NCI-H1436 treated with DMSO at 0.1 percent for 48 hours (cell line): ENCODE data around the gene ARL11.
"Not testable (repeated sequence)": the region's sequence is repeated elsewhere in the genome, so short reads cannot be mapped to it uniquely, and the experiment has no call there.

Experiments used
- DNase-seq: peaks from one replicate; lab custom pipeline; 2025; lab: John Stamatoyannopoulos, UW

ARL11 gene

DNA sequence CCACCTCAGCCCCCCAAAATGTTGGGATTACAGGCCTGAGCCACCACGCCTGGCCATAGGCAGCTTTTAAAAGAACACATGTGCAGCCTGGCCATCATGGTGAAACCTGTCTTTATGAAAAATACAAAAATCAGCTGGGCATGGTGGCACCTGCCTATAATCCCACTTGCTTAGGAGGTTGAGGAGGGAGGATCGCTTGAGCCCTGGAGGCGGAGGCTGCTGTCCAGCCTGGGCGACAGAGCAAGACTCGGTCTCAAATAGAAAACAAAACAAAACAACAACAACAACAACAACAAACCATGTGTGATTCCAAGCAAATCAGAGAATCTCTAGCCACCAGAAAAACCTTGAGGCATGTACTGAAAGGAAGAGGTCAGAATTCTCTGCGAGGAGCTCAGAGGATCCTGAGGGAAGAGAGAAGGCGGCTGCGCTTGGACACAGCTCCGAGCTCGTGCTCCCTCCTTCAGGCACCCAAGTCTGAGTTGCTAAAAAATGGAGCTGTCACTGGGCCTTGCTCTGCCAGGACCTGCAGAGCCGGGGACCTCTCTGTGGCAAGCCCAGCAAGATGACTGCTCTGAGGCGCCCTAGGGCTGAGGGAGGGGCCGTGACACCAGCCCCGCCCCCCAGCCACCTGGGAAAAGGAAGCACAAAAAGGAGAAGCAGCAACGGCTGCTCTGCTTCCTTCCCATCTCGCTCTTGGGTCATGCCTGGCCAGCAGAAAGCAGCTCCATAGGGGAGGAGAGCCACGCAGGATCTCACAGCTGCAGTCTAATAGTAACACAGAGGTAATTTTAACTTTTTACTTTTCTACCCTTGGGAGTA, at the start of gene ARL11:
Gene ARL11 (plus strand): TSS at position 677 of the 822 bp plus-strand sequence. CDS start 1,941 bp downstream, outside the sequence.
- DNase-seq, result no peak

DNA sequence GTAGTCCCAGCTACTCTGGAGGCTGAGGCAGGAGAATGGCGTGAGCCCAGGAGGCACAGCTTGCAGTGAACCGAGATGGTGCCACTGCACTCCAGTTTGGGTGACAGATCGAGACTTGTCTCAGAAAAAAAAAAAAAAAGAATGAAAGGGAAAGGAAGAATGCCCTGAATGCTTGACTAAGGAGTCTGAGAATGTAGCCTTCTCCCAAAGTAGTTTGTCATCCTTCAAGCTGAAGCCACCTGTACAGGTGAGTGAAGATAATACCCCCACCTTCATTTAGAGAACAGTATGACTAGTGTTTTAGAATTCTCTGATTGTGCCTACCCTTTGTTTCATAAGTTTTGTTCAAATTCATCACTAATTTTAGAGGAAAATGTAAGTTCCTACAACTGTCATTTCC, 48.8 kb upstream of the ARL11 start:
- DNase-seq, result no peak

DNA sequence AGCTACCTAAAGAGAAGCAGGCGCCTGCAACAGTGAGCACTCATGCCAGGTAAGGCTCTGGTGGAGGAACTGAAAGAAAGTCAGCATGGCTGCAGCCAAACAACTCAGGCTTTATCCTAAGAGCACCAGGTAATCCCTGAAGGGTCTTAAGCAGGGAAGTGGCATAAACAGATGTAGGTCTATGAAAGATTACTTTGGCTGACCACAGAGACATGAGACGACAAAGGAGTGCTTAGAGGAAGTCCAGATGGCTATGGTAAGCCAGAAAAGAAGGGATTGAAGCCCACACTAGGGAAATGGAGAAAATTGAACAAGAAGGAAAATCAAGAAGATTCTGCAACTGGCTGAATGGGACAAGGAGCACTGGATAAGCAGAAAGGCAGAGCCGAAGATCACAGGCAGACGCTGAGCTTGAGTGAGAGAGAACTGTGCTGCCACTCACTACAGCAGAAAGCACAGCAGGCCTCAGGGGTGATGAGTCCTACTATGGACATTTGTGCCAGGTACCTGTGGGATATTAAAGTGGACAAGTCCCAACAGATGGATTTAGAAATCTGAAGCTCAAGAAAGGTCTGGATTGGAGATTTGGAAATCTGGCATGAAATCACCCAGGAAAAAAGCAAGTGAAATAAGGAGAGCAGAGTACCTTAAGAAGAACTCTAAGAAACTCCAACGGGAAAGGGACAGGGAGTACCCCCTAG, 47.2 kb upstream of the ARL11 start:
- no peak for DNase-seq

DNA sequence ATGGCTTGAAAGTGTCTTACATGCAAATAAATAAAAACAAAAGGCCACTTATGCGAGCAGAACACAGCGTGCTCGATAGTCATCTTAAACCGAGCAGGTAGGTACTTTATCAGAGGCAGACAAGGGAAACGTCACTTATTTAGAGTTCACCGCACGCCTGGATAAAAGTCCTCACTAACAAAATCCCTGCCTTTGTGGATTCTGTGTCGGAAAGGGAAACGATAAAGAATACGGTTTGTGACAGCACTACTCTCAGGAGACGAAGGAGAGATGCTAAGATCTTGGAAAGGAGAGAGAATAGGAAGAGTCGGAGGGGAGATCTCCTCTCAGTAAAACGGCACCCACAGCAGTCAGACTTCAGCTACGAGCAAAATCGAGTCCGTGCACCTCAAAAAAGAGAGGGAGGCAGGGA, 43.5 kb upstream of the ARL11 start:
- no peak for DNase-seq

DNA sequence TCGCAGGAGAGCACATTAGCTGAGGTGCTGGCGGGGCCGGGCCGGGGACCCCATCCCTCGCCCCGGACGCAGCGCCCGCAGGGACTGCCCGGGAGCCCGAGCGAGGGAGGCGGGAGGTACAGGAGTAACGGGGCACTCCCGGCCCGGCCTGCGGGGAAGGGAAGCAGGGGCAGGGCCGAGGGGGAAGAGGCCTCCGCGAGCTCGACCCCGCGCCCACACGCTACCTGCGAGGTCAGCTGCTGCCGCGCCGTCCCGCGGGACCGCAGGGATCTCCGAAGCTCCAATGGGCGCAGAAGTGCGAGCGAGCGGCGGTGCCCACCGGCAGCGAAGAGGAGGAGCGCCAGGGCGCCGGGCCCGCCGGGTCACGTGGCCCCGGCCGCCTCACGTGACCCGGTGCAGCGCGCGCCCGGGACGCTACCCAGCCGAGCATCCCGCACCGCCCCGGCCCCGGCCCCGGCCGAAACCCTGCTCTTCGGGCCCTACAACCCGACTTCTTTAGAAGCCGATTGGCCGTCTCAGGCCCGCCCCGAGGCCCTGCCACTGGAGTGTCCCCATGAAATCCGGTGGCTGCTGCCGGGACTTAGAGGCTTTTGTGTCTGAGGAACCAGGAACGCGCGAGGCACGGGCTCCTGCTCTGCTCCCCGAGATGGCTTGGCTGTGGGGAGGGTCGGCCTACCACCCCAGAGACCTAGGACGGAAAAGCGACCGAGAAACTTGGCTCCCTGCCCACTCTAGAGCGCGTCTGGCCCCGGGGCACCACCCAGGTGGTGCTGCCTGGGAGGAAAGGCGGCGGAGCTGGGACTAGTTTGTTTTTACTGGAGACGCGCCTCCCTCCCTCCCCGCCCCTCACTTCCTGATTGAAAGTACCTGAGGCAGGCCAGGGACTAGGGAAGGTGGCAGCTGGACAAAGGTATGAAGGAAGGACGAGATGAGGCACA, 42.8 kb upstream of the ARL11 start, which contains the start of gene RCBTB1:
Gene RCBTB1 (minus strand): TSS at position 339 of the 938 bp plus-strand sequence. CDS start 18,279 bp downstream, outside the sequence.
- DNase-seq, result no peak

DNA sequence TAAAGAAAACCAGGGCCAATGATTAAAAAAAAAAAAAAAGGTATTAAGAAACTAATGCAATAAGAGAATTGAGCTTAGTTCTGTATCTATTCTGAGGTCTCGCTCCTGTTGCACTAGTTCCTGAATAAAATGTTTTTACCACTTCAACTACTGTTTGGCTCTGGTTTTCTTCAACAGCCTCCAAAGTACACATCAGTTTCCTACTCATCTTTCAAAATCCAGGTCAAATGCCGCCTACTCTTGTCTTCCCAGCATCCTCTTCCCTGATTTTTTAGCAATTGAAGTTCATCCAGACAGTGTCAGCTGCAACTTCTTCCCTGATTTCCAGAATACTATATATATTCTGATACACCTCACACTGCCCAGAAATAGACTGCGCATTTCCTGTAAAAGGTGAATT, 41.6 kb upstream of the ARL11 start:
- no peak for DNase-seq

DNA sequence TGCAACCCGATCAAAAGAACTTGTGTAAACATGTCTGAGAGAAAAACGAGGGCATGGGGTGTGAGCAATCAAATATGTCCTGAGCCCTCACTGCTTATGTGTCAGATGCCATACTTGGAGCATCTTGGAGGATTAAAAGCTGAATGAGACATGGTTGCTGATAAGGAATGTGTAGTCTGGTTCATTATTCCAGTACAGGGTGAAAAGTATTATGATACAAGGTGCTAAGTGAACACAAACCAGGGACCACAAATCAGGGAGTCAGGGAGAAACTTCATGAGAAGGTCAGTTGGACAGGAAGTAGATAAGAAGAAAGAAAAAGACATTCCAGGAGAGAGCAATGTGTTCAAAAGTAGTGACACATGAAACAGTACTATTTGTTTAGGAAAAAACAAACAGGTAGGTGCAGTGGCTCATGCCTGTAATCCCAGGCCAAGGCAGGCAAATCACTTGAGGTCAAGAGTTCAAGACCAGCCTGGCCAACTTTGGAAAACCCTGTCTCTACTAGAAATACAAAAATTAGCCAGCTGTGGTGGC, 40.9 kb upstream of the ARL11 start:
- no peak for DNase-seq

DNA sequence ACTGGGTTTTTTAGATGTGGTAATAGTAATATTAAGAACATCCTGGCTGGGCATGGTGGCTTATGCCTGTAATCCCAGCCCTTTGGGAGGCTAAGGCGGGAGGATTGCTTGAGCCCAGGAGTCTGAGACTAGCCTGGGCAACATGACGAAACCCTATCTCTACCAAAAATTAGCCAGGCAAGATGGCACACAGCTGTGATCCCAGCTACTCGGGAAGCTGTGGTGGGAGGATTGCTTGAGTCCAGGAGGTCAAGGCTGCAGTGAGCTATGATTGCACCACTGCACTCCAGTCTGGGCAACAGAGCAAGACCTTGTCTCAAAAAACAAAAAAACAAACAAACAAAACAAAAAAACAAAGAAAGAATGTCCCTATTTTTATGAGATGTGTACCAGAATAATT, 37.6 kb upstream of the ARL11 start:
- not testable (repeated sequence) for DNase-seq

DNA sequence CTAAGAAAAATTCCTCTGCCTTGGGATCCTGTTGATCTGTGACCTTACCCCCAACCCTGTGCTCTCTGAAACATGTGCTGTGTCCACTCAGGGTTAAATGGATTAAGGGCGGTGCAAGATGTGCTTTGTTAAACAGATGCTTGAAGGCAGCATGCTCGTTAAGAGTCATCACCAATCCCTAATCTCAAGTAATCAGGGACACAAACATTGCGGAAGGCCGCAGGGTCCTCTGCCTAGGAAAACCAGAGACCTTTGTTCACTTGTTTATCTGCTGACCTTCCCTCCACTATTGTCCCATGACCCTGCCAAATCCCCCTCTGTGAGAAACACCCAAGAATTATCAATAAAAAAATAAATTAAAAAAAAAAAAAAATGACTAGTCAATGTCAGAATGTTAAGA, 34.4 kb upstream of the ARL11 start:
- not testable (repeated sequence) for DNase-seq

DNA sequence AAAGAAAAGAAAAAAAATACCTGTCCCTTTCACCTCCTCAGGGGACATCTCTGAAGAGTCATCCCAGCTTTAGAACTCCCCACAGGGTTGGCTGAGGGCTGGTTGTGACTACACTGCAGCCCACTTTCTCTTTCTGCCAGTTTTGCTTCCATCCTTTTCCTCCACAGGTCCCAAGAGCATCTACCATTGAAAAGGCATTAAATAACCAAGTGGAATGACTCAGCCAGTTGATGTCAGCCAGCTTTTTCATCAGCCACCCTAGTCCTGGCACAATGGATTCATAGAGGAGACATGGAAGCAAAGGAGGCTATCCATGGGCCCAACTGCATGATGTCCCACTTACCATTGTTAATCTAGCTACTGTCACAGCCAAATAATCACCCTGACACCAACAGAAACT, 33.7 kb upstream of the ARL11 start:
- DNase-seq, result no peak

DNA sequence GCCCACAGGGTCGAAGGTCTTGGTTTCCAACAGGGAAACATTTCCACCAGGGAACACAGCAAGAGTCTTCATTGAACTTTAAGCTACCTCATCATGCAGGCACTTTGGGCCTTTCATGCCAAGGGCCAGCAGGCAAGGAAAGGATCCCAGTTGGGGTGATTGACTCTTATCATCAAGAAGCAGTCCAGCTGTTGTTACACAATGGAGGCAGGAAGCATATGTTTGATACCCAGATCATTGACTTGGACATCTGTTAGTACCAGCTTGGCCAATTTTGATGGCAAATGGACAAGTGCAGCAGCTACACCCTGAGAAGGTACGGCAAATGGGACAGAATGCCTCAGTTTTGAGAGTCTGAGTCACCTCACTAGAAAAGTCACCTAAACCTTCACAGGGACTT, 32.1 kb upstream of the ARL11 start:
- DNase-seq, result no peak

DNA sequence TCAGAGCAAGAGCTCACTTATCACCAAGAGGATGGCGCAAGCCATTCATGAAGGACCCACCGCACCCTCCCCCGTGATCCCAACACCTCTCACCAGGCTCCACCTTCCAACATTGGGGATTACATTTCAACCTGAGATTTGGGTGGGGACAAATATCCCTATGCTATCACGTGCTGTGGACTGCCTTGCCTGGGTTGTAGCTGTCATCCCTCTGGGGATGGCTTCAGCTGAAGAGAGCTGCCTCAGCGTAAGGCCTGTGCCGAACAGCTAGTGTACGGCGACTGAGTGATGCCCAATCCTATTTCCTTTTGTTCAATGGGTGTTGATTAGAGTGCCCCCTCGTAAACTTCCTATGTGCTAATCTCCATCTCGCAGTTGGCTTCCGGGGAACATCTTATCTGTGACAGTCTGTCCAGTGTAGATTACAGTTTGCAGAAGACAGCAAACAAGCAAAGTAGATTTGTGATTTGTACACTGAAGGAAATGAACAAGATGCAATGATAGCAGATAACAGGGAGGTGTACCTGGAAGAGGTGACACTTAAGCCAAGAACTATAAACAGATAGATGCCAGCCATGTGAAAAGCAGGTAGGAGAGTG, 31.2 kb upstream of the ARL11 start:
- DNase-seq, result no peak

DNA sequence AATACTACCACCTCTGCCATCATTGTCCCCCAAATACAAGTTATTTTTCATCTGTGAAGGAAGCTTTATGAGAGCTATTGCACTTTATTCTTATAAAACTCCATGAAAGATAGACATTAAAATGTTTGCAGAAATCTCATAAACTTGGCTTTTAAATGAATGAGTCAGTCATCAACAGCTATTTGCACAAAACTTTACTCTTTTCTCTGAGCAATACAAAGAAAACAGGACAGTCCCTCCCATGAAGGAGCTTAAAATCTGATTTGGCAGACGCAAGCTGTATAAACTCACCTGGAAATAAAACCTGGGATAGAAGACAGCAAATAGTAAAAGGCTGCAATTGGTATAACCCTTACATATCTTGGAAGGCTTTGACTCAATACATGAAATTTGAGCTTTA, 26.3 kb upstream of the ARL11 start:
- no peak for DNase-seq

DNA sequence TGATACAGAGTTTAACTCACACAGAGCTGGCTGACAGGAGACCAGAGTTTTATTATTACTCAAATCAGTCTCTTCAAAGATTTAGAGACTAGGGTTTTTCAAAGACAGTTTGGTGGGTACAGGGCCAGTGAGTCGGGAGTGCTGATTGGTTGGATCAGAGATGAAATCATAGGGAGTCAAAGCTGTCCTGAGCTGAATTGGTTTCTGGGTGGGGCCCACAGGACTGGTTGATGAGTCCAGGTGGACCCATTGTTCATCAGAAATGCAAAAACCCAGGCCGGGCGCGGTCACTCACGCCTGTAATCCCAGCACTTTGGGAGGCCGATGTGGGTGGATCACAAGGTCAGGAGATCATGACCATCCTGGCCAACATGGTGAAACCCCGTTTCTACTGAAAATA, 25.7 kb upstream of the ARL11 start:
- DNase-seq, result not testable (repeated sequence)

DNA sequence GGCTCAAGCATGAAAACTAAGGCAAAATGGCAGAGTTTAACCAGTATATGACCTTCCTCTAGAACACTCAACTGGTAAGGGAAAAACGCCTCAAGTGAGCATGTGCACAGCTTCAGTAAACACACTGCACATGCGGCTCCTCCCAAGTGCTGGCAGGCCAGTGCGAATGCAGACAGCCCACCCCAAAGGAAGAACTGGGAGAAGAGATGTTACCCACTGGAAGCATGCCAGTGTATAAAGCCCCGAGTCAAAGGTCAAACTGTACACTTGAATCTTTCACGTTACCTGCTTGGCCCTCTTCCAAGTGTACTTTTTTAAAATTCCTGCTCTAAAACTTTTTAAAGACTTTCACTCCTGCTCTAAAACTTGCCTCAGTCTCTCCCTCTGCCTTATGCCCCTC, 23.7 kb upstream of the ARL11 start:
- DNase-seq, result no peak

DNA sequence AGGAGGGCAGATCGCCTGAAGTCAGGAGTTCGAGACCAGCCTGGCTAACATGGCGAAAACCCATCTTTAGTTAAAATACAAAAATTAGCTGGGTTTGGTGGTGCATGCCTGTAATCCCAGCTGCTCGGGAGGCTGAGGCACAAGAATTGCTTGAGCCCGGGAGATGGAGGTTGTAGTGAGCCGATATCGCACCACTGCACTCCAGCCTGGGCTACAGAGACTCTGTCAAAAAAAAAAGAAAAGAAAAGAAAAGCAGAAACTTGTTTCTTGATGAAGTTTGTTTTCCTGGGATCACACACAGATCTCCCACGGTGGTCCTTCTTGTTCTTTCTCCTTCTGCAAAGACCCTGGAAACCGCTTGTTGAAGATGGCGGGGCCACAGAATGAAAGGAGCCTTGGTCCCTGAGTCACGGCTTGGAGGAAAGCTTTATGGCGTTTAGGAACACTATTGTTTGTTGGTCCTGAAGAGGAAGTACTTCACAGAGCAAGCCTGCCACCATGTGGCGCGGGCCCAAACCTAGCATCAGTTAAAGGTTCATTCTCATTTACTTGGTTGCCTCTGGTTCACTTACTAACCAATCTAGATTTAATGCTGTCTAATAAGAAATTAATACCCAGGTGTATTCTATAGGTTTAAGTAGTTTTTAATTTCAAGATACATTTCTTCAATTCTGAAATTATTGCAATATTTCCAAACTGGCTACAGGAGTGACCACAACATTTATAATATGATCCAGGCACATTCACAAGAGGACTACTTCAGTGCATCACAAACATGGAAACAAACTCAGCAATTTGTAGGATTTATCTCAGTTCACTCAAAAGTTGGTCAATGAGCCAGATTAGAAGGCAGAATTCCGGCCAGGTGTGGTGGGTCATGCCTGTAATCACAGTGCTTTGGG, 21.3 kb upstream of the ARL11 start:
- DNase-seq, result peak; percentile 17

DNA sequence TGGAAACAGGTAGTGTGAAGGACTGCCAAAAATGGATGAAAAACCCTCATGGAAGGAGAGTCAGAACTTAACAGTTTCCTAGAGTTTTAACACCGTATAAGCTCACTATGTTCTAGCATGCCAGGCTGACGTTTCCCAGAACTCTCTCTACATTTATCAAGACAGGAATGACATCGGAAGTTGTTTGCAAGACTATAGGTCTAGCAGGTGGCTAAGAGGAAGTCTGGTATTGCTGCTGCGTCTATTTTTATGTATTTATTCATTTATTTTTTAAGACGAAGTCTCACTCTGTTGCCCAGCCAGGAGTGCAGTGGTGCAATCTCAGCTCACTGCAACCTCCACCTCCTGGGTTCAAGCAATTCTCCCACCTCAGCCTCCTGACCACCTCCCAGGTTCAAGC, 20.5 kb upstream of the ARL11 start:
- no peak for DNase-seq

DNA sequence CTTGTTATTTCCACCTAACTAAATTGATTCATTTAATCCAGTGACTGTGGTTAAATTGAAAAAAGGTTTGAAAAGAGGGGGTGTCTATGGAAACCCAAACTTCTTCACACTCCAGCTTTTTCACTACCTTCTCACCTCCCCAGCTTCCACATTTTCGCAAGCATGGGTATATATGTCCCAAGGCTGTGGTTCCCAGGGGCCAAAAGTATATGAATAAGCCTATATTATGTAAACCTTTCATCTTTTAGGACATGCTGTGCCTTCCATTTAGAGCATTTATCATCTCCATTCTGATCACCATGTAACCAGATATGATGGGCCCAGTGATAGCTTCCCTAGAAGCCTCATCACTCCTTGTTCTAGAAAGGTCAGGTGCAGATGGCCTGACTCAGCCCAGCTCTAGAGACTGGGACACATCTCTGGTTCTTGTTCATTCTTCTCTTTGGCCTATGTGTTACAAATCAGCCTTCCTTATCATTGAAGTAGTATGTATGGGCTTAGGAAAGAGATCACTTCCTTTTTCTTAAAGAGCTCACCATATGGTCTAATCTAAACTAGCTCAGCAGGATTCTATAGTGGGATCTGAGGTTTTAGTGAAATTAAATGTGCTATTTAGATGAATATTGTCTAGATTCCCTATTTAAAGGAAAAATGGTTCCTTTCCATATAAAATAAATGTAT, 19.5 kb upstream of the ARL11 start:
- DNase-seq, result no peak

DNA sequence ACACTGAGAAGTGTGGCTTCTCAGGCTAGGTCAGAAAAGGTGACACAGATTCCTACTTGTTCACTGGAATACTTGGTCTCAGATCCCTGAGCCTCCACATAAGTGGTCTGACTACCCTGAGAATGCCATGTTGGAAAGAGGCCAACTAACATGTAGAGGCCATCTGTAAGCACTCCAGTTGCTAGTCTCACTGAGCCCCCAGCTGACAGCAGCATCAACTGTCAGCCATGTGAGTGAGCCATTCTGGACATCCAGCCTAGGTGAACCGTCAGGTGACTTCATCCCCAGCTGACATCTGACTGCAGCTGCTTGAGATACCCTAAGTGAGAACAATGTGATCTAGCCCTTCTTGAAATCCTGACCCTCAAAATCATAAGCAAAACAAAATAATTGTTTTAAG, 18.1 kb upstream of the ARL11 start:
- DNase-seq, result no peak

DNA sequence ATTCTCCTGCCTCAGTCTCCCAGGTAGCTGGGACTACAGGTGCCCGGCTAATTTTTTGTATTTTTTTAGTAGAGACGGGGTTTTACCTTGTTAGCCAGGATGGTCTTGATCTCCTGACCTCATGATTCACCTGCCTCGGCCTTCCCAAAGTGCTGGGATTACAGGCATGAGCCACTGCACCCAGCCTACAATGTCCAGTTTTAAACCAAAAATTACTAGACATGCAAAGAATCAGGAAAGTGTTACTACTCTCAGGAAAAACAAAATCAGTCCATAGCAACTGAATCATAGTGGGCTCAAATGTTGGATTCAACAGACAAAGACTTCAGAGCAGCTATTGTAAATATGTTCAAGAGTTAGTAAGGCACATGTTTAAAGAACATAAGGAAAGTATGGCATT, 16.3 kb upstream of the ARL11 start:
- not testable (repeated sequence) for DNase-seq
